ENCODE measurements around the gene OR5AK2. TPM values are rescaled to one million over a fixed set of nuclear protein-coding genes. Genes with fewer than 3 reads are reported as not detected.

The OR5AK2 gene
- total and polyA plus RNA-seq, 2 of the 13 experiments (the other 11 are each of a cell fraction or from before 2014, with no cell fraction given): not detected

GRCh38 chr11:57031556-57031955 is 42.8 kb downstream of the OR5AK2 start:
- ATAC-seq: no peak
- no peaks in the 10 kb centered on the region for H3K36me3 ChIP-seq (replicated peaks in 1 of 2; ENCODE audit: control insufficient read depth in 1 of 2, insufficient read depth in 2 of 2, low read length in 2 of 2)
- FAIRE-seq: no peak
- H3K27me3 ChIP-seq (ENCODE audit: control insufficient read depth in 1 of 2, insufficient read depth in 2 of 2, low read length in 2 of 2): no peaks in the 10 kb centered on the region; a peak in 1 of 5 replicates
- no peaks in the 10 kb centered on the region for H3K9me3 ChIP-seq (ENCODE audit: low read length)
- no peaks in the 10 kb centered on the region for H4K20me1 ChIP-seq (ENCODE audit: insufficient read depth, low read length)
- H3K4me3 ChIP-seq (replicated peaks in 1 of 3; ENCODE audit: insufficient read depth in 1 of 3, low read depth in 2 of 3, low read length in 3 of 3): no peak overlapping the region
- WGBS (ENCODE audit: low lambda C conversion rate): 15% methylated on average over 2 of the region's 2 CpGs
- H3K9ac ChIP-seq (ENCODE audit: insufficient read depth, low read depth, low read length): no peak overlapping the region
- no peaks in the 10 kb centered on the region for H3K79me2 ChIP-seq (ENCODE audit: insufficient read depth, low read length)
- POLR2A ChIA-PET: no interaction called here
- H3K4me2 ChIP-seq (ENCODE audit: low read depth, low read length): no peak overlapping the region
- no TSS peak for BruUV-seq (replicated peaks)
- in situ Hi-C loops (cut with HindIII; ENCODE audit: extremely low pct_ligation_motif_present, low pct_unique_long_range_greater_than_20kb) (no loop called here), intact Hi-C loops (cut with micrococcal nuclease; ENCODE audit: unreplicated experiment) (no loop called here)
- no peak for DNase-seq (ENCODE audit: low spot score)
- no peak overlapping the region for H2AFZ ChIP-seq (ENCODE audit: low read length)
- no peak overlapping the region for H3K27ac ChIP-seq (ENCODE audit: extremely low read length, insufficient read depth, low read length)
- no peaks in the 10 kb centered on the region for H3K4me1 ChIP-seq (ENCODE audit: insufficient read depth, low read length)
- CTCF ChIA-PET (ENCODE audit: low intra/inter-chr PET ratio, low total read pairs): no interaction called here
- TF ChIP-seq GABPA (IDR thresholded peaks at IDR 0.05; ENCODE audit: low read depth, low read length): no peak
- no peak for TF ChIP-seq GABPA (CRISPR knock-in tag; IDR thresholded peaks at IDR 0.05; ENCODE audit: low read depth)
- TF ChIP-seq MAZ (IDR thresholded peaks at IDR 0.05; ENCODE audit: borderline replicate concordance, low read depth, low read length): no peak
- TF ChIP-seq MAZ (CRISPR knock-in tag; IDR thresholded peaks at IDR 0.05; ENCODE audit: low read depth): no peak
- no peak for TF ChIP-seq ZNF878 (CRISPR knock-in tag; IDR thresholded peaks at IDR 0.05)
- no peak for TF ChIP-seq ZNF18 (CRISPR knock-in tag; IDR thresholded peaks at IDR 0.05; ENCODE audit: insufficient replicate concordance)
- TF ChIP-seq NCOR1 (IDR thresholded peaks at IDR 0.05; ENCODE audit: borderline replicate concordance, low read length): no peak
- no peak for TF ChIP-seq PHB2 (IDR thresholded peaks at IDR 0.05; ENCODE audit: partially characterized antibody)
- TF ChIP-seq CBFB (CRISPR knock-in tag; IDR thresholded peaks at IDR 0.05): no peak
- TF ChIP-seq MTERF4 (CRISPR knock-in tag; IDR thresholded peaks at IDR 0.05): no peak

Other genes starting within 250 kb of the OR5AK2 start
- not detected in 2 replicates for gene OR9G4, start 240.2 kb upstream of the OR5AK2 start, total RNA-seq (2016; rRNA removed; fragmentation: Illumina TruSeq; extraction: Trizol)
- not detected in 2 replicates for gene OR9G4, start 240.2 kb upstream of the OR5AK2 start, polyA plus RNA-seq (2011; rRNA removed)
- gene LRRC55, start 193.0 kb downstream of the OR5AK2 start, total RNA-seq (2016; rRNA removed; fragmentation: Illumina TruSeq; extraction: Trizol): not detected in 2 replicates
- not detected in 2 replicates for gene LRRC55, start 193.0 kb downstream of the OR5AK2 start, polyA plus RNA-seq (2011; rRNA removed)
- not detected in 2 replicates for gene APLNR, start 248.3 kb downstream of the OR5AK2 start, total RNA-seq (2016; rRNA removed; fragmentation: Illumina TruSeq; extraction: Trizol)
- not detected in 2 replicates for gene APLNR, start 248.3 kb downstream of the OR5AK2 start, polyA plus RNA-seq (2011; rRNA removed)

Data from HepG2 (cell line).